Inflammatory macrophage treated with lipopolysaccharide for 4 hours (primary cell): ENCODE results near the gene LHX3.

Experiments used
- DNase-seq: peaks from one replicate; pipeline ENCODE4 v3.0.0-alpha.2; 2020

LHX3 gene

DNA sequence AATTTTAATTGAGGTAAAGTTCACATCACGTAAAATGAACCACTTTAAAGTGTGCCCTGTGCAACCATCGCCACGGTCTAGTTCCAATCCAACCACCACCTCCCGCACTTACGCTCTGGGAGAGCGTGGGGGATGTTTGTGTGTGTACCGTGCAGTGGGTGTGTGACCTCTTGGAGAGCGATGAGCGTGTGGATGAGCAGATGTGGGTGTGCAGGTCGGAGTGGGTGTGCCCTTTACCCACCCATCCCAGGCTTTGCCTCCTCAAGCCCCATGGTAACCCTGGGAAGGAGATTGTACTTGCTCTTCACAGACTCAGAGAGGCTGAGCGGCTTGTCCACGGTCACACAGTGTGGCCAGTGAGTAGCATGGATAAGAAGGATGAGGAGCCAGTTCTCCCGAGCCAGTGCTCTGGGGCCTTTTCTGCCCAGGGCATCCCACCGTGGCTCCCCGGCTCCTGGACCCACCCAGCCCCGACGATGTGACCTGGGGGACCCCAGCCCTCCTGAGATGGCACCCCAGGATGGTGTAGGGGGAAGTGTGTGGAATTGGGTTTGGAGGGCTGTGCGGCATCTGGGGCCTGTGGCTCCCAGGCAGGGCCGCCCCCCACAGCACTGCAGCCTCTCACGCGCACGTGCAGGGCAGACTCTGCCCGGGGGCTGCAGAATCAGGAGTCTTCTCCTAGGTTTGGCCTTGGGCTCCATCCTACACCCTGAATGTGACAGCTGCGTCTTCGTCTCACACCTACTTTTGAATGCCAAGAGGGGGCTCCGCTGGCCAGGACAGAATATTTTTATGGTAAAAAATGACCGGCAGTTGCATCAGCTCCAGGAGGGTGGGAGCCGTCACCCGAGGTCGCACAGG, 13.6 kb downstream of the LHX3 start:
- DNase-seq = no peak

DNA sequence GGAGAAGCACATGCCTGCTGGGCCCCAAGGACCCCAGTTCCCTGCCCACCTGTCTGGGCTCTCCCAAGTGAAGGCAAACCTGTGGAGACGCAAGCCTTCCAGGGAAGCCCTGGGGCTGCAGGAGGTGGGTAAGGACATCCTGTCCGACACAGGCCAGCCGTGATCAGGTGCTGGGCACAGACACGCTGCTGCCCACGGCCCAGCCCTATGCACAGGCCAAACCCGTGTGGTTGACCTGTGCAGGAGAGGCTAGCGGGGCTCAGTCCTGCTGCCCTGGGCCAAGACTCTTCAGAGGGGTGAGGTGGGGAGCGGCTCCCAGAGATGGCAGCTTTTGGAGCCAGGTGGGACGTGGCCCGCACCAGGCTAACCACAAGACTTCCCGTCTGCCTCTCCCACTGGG, 14.3 kb downstream of the LHX3 start:
- DNase-seq = no peak

DNA sequence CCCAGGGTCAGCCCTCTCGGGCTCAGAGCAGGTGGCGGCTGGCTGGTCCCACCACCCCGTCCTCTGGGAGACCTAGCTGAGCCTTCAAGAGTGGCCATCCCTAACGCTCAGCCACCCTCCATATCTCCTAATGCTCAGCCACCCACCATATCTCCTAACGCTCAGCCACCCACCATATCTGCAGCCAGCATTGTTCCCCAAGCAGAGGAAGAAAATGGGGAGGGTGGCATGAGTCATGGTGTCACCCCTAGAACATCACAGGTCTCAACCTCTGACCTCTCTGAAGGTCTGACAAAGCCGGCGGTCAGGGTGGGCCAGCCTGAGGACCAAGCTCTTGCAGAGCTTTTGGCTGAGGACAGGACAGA, 14.7 kb downstream of the LHX3 start:
- no peak for DNase-seq

DNA sequence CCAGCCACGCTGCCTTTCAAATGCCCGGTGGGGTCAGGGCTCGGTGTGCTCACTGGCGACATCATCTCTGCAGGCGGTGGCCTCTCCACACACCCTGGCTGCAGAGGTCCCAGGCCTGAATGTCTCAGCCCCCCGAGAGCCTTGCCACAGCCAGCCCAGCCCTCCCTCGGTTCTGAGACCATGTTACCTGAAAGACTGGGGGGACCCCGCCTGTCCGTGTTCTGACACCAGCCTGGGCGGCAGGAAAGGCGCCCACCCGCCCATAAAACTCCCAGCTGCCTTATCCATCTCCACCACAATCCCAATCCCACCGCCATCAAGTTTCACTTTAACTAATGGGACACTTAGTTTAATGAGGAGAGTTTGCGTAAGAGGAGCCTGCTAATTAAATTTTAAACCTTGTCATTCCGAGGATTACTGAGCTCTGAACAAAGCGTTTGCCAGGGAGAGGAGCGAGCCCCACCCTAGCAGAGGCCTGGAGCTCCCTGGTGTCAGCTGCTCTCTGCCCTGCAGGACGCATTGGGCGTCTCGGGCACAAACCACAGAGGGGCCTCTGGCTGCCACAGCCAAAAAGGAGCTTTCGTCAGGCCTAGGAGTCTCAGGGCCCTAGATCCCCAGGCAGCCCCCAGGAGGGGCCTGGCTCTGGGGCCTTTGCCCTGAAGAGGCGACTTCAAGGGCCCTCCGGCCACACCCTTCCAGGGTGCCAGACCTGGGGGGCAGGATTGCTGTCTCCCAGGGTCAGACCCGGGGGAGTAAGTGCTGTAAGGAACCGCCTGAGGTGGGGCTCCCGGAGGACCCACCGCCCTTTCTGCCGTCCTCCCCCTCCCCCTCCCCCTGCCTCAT, 15.3 kb downstream of the LHX3 start:
- DNase-seq = no peak

DNA sequence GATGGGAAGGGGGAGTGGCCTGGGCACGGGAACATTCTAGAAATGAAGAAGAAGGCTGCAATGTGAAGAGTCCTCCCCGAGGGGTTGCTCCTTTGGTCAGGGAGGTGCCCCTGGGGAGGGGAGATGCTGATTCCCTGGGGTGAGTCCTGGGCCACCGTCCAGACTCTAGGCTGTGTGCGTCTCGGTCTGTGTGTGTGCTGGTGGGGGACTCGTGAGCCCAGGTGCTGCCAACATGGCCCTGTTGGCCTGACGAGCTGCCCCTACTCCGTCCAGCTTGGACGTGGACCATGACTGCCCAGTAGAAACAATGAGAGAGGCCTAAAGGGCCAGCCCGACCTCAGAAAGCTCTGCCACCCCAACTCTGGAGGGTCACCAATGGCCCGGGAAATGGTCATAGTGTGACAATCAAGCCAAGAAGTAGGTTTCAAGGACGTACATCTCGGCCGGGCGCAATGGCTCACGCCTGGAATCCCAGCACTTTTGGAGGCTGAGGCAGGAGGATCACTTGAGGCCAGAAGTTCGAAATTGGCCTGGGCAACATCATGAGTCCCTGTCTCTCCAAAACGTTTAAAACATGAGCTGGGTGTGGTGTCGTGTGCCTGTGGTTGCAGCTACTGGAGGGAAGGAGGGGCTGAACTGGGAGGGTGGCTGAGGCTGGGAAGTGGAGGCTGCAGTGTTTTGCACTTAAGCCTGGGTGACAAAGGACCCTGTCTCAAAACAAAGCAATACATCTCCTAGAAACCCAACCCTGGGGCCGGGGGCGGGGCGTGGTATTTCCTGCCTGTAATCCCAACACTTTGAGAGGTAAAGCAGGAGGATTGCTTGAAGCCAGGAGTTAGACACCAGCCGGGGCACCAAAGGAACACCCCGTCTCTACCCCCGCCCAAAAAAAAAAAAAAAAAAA, 17.0 kb downstream of the LHX3 start:
- DNase-seq = no peak

DNA sequence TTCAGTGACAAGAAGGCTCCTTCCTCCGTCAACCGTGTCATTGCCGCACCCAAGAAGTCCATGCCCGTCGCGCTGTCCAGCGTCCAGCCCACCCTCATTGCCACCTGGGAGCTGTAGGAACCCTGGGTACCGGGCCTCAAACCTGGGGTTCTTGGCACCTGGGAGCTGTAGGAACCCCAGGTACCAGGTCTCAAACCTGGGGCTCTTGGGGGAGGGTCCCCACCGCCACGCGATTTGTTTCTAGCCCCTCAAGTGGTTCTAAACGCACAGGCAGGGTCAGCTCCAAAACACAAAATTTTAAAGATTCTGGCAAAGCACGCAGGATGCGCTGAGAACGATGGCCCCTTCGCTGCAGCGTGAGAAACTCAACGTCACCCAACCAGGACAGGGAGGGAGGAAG, 17.7 kb downstream of the LHX3 start:
- DNase-seq = no peak

DNA sequence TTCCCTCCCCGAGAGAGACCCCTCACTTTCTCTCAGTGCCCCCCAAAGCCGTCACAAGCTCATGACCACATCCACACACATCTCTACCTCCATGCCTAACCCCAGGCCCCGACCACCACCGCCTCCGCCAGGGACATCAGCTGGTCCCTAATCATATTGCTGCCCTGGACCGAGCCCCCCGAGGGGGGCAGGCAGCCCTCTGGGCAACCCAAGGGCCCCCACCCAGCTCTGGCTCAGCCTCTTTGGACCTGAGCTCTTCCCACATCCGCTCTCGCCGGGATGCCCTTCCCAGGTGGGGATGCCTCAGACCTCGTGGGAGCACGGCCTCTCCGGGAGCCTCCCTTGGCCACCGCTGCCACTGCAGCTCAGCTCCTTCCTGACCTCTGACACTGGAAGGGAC, 18.5 kb downstream of the LHX3 start:
- no peak for DNase-seq

DNA sequence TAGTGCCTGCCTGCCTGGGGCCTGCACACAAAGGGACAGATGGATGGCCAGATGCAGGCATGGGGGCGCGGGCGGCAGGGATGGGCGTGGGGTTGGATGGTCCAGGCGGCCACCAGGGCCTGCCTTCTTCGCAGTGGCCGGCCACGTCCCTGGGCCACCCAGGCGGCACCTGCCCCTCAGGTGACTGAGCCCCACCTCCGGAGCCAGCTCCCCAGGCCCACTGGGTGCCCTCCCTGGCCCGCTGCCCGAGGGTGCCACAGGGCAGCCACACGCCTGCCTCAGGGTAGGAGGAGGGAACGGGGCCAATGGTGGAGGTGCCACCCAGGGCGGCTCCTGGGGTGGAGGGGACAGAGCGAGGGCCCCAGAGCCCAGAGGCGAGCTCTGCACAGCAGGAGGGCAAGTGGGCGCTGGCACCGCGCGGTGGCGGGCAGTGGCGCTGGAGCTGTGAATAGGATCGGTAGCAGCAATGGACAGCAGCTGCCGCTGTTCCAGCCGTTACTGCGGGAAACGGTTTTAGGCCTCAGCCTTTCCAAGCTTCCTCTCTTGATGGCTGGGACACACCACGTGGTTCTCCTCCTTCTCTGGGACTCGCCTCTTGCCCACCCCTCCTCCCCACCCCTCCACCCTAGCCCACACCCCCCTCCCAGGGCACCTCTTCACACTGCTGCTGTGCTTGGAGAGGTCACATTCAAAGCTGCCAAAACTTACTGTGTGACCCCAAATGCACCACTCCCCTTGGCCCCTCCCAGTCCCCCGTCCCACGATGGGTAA, 19.1 kb downstream of the LHX3 start:
- DNase-seq = no peak

DNA sequence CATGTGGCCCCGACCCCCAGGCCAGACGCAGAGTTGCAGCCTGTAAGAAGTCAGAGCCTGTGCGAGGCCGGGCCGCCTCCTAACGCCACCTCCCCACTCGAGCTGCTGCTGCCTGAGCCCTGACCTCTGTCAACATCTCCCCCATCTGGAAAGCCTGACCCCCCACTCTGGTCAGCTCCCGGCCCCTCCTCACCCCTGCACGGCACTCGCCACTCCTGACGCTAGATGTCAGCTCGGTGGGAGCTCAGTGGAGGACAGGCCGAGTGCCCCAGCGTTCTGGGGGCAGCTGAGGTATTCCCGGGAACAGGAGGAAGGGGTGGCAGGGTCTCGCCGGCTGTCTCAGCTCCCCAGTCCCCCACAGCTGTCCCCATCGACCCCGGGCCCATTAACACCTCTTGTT, 19.9 kb downstream of the LHX3 start:
- no peak for DNase-seq

DNA sequence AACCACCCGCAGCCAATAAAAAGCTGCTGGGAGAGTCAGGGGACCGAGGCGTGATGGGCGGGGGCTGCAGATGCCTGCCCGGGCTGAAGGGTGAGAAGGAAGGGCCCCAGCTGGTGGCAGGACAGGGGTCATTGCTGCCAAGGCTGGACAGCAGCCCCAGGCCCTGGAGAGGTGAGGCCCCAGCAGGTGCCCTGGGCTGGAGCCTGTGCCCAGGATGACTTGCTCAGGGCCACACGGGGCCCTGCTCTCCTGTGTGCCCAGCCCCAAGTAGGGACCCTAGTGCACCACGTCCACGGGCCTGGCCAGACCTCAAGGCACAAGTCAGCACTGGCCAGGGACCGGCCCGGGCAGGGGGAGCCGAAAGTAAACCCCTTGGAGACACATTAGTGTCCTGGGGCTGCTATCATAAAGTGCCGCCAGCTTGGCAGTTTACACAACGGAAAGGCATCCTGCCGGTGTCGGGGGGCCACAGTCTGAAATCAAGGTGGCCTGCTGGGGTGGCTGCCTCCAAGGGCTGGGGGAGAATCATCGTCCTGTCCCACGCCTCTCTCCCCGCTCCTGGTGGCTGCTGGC, 22.0 kb downstream of the LHX3 start:
- DNase-seq = no peak

DNA sequence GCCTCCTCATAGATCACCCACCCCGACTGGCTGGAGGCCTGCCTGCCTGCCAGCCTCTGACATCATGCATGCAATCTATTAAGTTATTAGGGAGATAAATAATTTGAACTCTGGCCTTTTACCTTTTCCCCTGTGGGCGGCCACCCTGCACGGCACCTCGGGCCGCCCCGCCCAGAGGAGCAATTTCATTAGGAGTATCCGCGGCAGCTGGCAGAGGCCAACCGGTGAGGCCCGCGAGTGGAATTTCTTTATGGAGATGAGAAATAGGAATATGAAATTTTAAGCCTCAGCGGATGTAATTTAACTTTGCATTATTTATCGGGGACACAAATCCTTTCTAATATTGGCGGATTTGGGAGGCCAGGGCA, 22.5 kb downstream of the LHX3 start:
- no peak for DNase-seq

DNA sequence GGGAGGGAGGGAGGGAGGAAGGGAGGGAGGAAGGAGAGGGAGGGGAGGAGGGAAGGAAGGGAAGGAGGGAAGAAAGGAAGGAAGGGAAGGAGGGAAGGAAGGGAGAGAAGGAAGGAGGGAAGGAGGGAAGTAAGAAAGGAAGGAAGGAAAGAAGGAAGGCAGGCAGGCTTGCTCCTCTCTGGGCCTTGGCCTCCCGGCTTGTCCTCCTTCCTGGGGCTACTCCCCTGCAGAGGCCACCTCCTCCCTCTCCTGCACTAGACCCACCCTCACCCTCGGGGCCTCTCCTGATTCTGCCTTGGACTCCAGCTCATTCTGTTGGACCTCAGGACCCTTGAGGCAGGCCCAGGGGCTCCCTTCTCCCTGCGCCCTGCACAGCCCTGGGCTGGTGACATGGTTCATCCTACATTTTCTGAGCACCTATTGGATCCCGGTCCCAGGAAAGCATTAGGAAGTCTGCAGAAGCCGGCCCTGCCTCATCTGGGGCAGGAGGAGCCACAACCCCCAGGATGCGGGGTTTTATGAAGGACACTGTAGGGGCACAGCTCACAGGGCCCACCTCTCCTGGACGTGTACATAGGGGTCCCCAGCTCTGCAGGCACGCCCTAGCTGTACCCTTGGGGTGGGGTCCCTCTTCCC, 23.0 kb downstream of the LHX3 start:
- no peak for DNase-seq

DNA sequence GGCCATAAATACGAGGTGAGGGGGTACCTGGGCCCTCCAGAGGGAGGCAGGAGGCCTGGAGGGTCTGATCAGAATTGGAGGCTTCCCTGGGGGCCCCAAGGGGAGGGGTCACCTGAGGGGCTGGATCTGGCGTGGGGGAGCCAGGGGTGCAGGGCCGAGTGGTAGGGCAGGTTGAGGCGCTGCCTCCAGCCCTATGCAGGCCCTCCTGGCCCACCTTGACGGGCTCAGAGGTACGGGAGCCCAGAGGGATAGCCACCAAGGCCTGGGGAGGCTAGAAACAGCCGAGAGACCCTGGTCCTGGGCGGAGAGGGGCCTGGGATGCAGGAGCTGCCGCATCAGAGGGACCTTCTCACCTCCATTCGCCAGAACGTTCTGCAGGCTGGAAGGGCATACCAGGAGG, 24.3 kb downstream of the LHX3 start:
- no peak for DNase-seq

DNA sequence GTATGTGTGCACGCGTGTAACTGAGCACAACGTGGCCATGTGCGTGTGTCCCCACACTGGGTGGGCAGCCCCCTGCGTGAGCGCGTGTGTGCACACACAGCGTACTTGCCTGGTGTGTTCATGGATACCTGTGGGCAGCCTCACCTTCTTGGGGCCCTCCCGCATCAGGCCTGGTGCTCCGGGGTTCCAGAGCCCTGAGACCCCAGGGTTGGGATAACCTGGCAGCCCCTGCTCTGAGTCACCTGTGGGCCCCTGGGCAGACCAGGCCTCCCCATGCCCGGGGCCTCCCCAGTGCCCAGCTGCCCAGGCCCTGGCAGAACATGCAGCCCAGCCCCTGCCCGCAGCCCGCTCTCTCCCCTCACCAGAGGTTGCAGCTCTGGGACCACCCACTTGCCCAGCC, 25.2 kb downstream of the LHX3 start:
- DNase-seq = no peak

DNA sequence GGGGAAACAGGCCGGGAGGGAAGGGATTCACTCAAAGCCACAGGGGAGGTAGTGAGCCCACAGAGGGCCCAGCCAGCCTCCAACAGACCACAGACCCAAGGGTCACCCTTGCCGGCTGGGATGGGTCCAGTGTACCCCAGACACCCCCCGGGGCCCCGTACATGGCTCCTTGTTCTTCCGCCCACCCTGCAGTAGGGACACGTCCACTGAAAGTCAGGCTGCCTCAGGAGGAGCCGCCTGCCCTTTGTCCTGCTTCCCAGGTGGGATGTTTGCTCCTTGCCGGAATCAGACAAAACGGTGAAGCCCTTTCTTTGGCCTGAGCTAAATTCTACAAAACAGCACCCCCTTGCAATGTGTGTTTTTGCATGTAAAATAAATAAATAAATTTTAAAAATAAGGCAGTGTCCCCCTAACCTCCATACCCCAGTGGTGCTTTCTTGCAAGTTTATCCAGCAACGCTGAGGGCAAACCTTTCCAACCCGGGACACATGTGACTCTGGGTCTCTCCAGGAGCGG, 25.8 kb downstream of the LHX3 start:
- no peak for DNase-seq

DNA sequence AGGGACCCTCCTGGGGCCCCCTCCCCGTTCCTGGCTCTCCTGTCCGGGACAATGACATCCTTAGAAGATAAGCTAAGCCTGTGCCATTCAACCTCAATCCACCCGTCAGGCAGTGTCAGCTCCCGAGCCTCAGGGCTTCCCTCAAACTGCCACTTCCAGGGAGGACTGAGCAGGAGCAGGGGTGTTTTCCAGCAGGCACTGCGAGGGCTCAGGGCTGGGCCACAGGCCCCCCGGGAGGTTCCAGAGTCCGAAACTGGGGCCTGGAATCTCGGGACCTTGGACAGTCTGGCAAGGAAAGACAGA, 26.2 kb downstream of the LHX3 start:
- DNase-seq = no peak

DNA sequence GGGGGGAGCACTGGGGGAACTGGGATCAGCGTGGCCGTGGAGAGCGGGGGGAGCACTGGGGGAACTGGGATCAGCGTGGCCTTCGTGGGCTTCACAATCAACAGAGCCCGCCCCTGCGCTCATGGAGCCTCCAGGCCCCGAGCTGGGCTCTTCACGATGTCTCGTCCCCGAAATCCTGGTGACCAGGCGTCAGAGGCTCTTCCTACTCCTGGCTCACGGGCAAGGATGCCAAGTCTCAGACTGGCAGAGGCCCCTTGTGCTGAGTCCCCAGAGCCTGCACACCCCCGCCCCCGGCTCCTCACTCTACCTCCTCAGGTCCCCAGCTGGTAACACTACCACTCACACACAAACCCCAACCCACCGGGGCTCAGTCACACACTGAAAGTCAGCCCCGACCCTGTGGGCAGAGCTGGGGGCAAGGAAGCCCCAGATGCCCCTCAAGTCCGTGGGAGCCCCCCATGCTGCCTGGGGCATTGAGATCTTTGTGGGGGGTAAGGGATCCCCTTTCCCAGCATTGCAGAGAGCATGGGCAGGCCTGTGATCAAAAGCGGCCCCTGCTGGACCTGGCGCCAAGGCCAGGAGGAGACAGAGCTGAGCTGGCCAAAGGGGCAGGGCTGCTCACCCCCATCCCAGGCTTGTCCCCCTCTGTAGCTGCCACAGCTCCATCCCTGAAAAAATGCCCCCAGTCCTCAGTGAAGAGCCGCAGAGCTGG, 26.7 kb downstream of the LHX3 start:
- no peak for DNase-seq

DNA sequence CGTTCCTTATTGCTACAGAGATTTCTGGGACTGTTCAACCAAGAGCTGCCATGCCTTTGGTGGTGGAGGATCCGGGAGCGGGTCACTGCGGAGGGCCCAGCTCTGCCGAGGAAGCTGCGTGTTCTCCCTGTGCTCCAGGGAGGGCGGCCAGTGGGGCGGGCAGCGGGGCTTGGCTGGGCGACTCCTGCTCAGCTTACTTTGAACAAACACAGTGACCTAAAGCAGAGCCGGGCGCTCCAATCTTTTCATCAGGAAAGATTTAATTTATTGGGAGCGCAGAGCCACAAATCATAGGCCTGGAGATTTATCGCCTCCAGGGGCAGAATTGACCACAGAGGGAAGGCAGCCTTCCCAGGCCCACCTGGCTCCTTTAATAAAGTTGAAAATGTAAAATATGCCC, 27.7 kb downstream of the LHX3 start:
- no peak for DNase-seq

DNA sequence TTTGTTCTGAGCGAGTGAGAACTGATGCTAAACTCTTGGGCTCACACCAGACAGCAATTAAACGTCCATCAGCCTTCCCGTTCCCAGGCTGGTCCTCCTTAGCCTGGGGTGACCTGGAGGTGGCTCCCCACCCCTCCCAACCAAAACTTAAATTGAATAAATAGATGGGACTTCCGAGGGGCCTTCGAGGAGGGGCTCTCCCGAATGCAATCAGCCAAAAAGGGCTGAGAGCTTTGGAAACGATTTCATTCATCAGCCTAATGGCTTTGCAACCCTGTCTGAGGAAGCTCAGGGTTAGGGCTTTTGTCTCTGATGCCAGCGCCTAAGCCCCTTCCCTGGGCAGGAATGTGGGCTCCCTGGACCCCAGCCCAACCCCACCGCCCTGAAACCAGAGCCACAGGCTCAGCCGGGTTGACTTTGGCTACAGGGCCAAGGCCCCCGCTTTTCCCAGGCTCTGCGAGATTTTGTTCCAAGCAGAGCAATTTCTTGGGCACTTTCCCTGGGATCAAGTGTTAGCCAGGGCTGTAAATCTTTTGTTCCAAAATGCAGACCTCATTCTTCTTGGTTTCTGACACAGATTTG, 29.2 kb downstream of the LHX3 start:
- DNase-seq = no peak

DNA sequence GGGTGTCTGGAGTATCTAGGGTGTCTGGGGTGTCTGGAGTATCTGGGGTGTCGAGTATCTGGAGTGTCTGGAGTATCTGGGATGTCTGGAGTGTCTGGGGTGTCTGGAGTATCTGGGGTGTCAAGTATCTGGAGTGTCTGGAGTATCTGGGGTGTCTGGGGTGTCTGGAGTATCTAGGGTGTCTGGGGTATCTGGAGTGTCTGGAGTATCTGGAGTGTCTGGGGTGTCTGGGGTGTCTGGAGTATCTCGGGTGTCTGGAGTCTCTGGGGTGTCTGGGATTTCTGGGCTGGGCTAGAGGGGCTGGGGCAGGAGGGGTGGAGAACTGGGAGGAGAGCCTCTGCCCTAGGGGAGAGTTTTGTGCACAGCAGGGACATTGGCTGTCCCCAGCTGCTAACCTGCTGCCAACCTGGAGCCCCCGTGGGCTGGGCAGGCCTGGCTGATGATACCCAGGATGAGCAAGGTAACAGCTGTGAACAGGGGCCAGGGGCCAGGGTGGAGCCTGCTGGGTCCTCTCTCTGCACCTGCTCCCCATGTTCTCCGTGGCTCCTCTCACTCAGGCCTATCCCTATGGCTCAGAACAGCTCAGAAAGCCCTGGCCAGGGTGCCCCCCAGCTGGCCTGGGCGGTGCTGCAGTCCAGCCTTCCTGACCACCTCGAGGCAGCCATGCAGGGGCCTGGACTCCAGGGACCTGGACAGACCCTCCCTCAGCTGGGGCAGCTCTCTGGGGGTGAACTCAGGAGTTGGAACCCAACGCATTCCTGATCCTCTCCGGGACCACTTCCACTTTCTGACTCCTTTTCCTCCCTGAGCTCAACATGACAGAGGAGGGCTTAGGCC, 29.9 kb downstream of the LHX3 start:
- DNase-seq = no peak
